Measurements from ENCODE around the gene NAA40. TPM values are rescaled to one million over a fixed set of nuclear protein-coding genes. Genes with fewer than 3 reads are reported as not detected.

Gene NAA40
- total and polyA plus RNA-seq, 10 of the 15 experiments (the other 5 are each of a cell fraction or from before 2014, with no cell fraction given): 4.8 to 31.6 (median 22.2) TPM

- TF ChIP-seq ASH2L (IDR thresholded peaks at IDR 0.05; ENCODE audit: borderline replicate concordance, low read depth): peak; percentile 56; the same call in 1 of the 2 replicates
- no peak for TF ChIP-seq E4F1 (IDR thresholded peaks at IDR 0.05; ENCODE audit: borderline replicate concordance, partially characterized antibody)
- TF ChIP-seq MYC (IDR thresholded peaks at IDR 0.05; ENCODE audit: insufficient read depth, insufficient read length, insufficient replicate concordance, low read length, severe bottlenecking): no peak
- no peak for TF ChIP-seq RAD21 (IDR thresholded peaks at IDR 0.05; ENCODE audit: insufficient read depth, low read depth, low read length)
- TF ChIP-seq TCF3 (IDR thresholded peaks at IDR 0.05; ENCODE audit: borderline replicate concordance, insufficient read depth, low read depth, low read length): no peak
- no peak for TF ChIP-seq ZNF207 (IDR thresholded peaks at IDR 0.05; ENCODE audit: borderline replicate concordance)
- TF ChIP-seq PML (IDR thresholded peaks at IDR 0.05; ENCODE audit: low read length): no peak
- TF ChIP-seq ZNF622 (IDR thresholded peaks at IDR 0.05): no peak
- TF ChIP-seq GABPA (IDR thresholded peaks at IDR 0.05; ENCODE audit: low read depth): no peak
- peak; percentile 59 for TF ChIP-seq NBN (IDR thresholded peaks at IDR 0.05)
- no peak for TF ChIP-seq KLF5 (IDR thresholded peaks at IDR 0.05; ENCODE audit: partially characterized antibody)
- TF ChIP-seq ETV6 (conservative IDR thresholded peaks at IDR 0.05 in 1 of 2, IDR thresholded peaks at IDR 0.05 in 1 of 2; ENCODE audit: borderline replicate concordance in 1 of 2, low read depth in 1 of 2): peak in 1 of 2 experiments; percentile 35; a peak in 1 of 4 replicates
- TF ChIP-seq BRCA1 (IDR thresholded peaks at IDR 0.05; ENCODE audit: low read depth, low read length): no peak
- no peak for TF ChIP-seq ATF3 (IDR thresholded peaks at IDR 0.05; ENCODE audit: borderline replicate concordance, extremely low read depth, low read depth, low read length)
- no peak for TF ChIP-seq ESRRA (IDR thresholded peaks at IDR 0.05; ENCODE audit: low read length)
- TF ChIP-seq POLR2AphosphoS5 (IDR thresholded peaks at IDR 0.05; ENCODE audit: low read length): peak; percentile 68
- TF ChIP-seq SRF (IDR thresholded peaks at IDR 0.05; ENCODE audit: low read depth in 2 of 2, low read length in 2 of 2): no peak
- TF ChIP-seq STAT1 (conservative IDR thresholded peaks at IDR 0.05): no peak
- TF ChIP-seq ZNF592 (IDR thresholded peaks at IDR 0.05): no peak
- TF ChIP-seq BHLHE40 (IDR thresholded peaks at IDR 0.05; ENCODE audit: borderline replicate concordance in 1 of 2, low read depth in 2 of 2, low read length in 1 of 2): no peak; a peak in 1 of 4 replicates
- peak; percentile 15; the same call in 1 of the 2 replicates for TF ChIP-seq SMARCA5 (IDR thresholded peaks at IDR 0.05)
- TF ChIP-seq MTA2 (IDR thresholded peaks at IDR 0.05; ENCODE audit: low read depth): peak; percentile 37; the same call in 1 of the 2 replicates
- TF ChIP-seq FOXM1 (IDR thresholded peaks at IDR 0.05; ENCODE audit: low read depth, low read length): no peak
These were observed 13.2 kb downstream of the NAA40 start (continued) for GRCh38 chr11:63951779-63952536.

All from GM12878 (cell line).